OCI-LY7 (cell line): Measurements from ENCODE around the gene LLGL1. TPM values are rescaled to one million over a fixed set of nuclear protein-coding genes. Genes with fewer than 3 reads are reported as not detected.

ENCODE experiments used
- BruUV-seq: library from RNA; stranded (reverse); fragments of 400-500 nt; replicated peaks from 2 replicates; lab custom pipeline; 2021; lab: Mats Ljungman, UMichigan
- CTCF ChIA-PET: fragments of 300-600 bp; sonication (Branson Sonifier 250); formaldehyde crosslinking; loops from one replicate; lab custom pipeline; 2022; ENCODE audit warnings: antibody characterized with exemption; ENCODE audit not compliant: unreplicated experiment; lab: Charles Lee
- POLR2A ChIA-PET: fragments of 300-600 bp; sonication (Branson Sonifier 250); formaldehyde crosslinking; loops from one replicate; lab custom pipeline; 2022; ENCODE audit warnings: antibody characterized with exemption; lab: Charles Lee
- DNase-seq: peaks from one replicate; pipeline ENCODE4 v3.0.0-alpha.2; 2015; ENCODE audit warnings: low spot score
- H2AFZ ChIP-seq: fragments of 200-600 bp; sonication (generic), shearing (Covaris generic); 2 replicates; pipeline ENCODE4 v1.6.1; 2014; ENCODE audit warnings: mild to moderate bottlenecking, antibody characterized with exemption, low read length, moderate library complexity
- H3K27ac ChIP-seq: fragments of 200-600 bp; sonication (generic); 2 replicates; pipeline ENCODE4 v1.5.1; 2014; ENCODE audit warnings: mixed run types, low read depth, mild to moderate bottlenecking, moderate library complexity, low read length, inconsistent platforms; ENCODE audit not compliant: poor library complexity, severe bottlenecking
- H3K36me3 ChIP-seq: fragments of 200-600 bp; sonication (generic); 2 replicates; pipeline ENCODE4 v1.6.1; 2014; ENCODE audit warnings: mild to moderate bottlenecking, antibody characterized with exemption, low read length, moderate library complexity, mixed read lengths; ENCODE audit not compliant: insufficient read depth
- H3K4me1 ChIP-seq: fragments of 200-600 bp; sonication (generic); 2 replicates; pipeline ENCODE4 v1.5.1; 2014; ENCODE audit warnings: mild to moderate bottlenecking, low read length; ENCODE audit not compliant: insufficient read depth, poor library complexity, severe bottlenecking
- H3K4me2 ChIP-seq: fragments of 200-600 bp; sonication (generic); 2 replicates; pipeline ENCODE4 v1.6.1; 2014; ENCODE audit warnings: mild to moderate bottlenecking, low read length
- H3K4me3 ChIP-seq: fragments of 200-600 bp; sonication (generic); 2 replicates; pipeline ENCODE4 v1.5.1; 2014; ENCODE audit warnings: mild to moderate bottlenecking, low read depth, low read length; ENCODE audit not compliant: poor library complexity, severe bottlenecking
- H3K79me2 ChIP-seq: fragments of 200-600 bp; sonication (generic); 2 replicates; pipeline ENCODE4 v1.6.1; 2016; ENCODE audit warnings: low read depth, mild to moderate bottlenecking, low read length, moderate library complexity, mixed read lengths; ENCODE audit not compliant: insufficient read depth
- H3K9me2 ChIP-seq: fragments of 200-600 bp; sonication (generic); 2 replicates; pipeline ENCODE4 v1.6.1; 2016; ENCODE audit warnings: mild to moderate bottlenecking, low read length, mixed read lengths; ENCODE audit not compliant: insufficient read depth
- H3K9me3 ChIP-seq: fragments of 200-600 bp; sonication (generic); 2 replicates; pipeline ENCODE4 v1.6.1; 2014; ENCODE audit warnings: mild to moderate bottlenecking, mixed run types, low read length, mixed read lengths
- H4K20me1 ChIP-seq: fragments of 200-600 bp; sonication (generic); 2 replicates; pipeline ENCODE4 v1.6.1; 2014; ENCODE audit warnings: mild to moderate bottlenecking, antibody characterized with exemption, low read length, moderate library complexity, mixed read lengths; ENCODE audit not compliant: insufficient read depth
- EZH2phosphoT487 ChIP-seq: fragments of 200-600 bp; sonication (generic); IDR thresholded peaks from 2 replicates; pipeline ENCODE4 v1.6.1; 2018; ENCODE audit warnings: low read depth, borderline replicate concordance, mild to moderate bottlenecking, mixed run types, antibody characterized with exemption, low read length, moderate library complexity, mixed read lengths
- intact Hi-C: fragments of 100-400 bp; cut with micrococcal nuclease; formaldehyde crosslinking; loops from one replicate; pipeline ENCODE4 v1.10.0; 2022; ENCODE audit not compliant: unreplicated experiment
- total RNA-seq, 2 experiments: library from RNA; depleted of rRNA in 1 of 2; stranded (reverse); fragments of >200 nt in 1 of 2; shearing (Covaris generic) in 1 of 2; gene quantifications; 2 replicates each; pipeline ENCODE4 v1.2.3, GENCODE V29; 2014 to 2022
- TF ChIP-seq, protein P1 (sequence below): fragments of 200-600 bp; sonication (generic); conservative IDR thresholded peaks from 2 replicates; pipeline ENCODE4 v1.5.1; 2014; ENCODE audit warnings: mild to moderate bottlenecking, antibody characterized with exemption, low read length, moderate library complexity, mixed read lengths

The LLGL1 gene
- total RNA-seq, 2 experiments from 2014 or later = 14.1 to 19.9 TPM

DNA sequence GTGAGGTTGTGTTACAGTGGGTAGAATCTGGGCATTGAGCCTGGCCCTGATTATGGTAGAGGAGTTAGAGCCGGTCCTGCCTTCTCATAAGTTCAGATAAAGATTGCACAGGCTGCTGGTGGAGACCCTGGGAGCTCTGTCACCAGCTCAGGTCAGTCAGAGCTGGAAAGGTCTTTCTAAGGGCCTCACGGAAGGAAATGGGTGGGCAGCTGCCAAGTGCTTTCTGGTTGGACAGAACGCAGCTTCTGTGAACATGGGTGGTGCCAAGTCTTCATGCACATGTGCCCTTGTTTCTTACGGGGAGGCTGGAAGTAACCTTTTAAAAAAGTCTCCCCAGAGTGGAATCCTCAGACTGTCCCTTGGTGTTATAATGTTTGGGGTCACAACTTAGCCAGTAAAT, 26.9 kb upstream of the LLGL1 start:
- POLR2A ChIA-PET = interaction anchor here (0.6 kb wide), 1 partner anchor 659 kb away, joined by 3 read pairs; the partner anchor contains the start of gene PRPSAP2
- H3K9me2 ChIP-seq = no peaks in the 10 kb centered on the region
- CTCF ChIA-PET = interaction anchor here (1.4 kb wide), 1 partner anchor 9 kb away, joined by 3 read pairs; no protein-coding TSS in a partner anchor
- H3K4me3 ChIP-seq = no peak overlapping the region
- H3K4me2 ChIP-seq = no peak overlapping the region
- peaks cover 84% of the 10 kb centered on the region for H3K36me3 ChIP-seq
- H3K79me2 ChIP-seq = peaks cover 14% of the 10 kb centered on the region; the same call in 1 of the 2 replicates
- H3K9me3 ChIP-seq = no peaks in the 10 kb centered on the region
- no peak for DNase-seq
- no peaks in the 10 kb centered on the region for H3K4me1 ChIP-seq
- TF ChIP-seq EZH2phosphoT487 = no peak
- TF ChIP-seq, protein P1, sequence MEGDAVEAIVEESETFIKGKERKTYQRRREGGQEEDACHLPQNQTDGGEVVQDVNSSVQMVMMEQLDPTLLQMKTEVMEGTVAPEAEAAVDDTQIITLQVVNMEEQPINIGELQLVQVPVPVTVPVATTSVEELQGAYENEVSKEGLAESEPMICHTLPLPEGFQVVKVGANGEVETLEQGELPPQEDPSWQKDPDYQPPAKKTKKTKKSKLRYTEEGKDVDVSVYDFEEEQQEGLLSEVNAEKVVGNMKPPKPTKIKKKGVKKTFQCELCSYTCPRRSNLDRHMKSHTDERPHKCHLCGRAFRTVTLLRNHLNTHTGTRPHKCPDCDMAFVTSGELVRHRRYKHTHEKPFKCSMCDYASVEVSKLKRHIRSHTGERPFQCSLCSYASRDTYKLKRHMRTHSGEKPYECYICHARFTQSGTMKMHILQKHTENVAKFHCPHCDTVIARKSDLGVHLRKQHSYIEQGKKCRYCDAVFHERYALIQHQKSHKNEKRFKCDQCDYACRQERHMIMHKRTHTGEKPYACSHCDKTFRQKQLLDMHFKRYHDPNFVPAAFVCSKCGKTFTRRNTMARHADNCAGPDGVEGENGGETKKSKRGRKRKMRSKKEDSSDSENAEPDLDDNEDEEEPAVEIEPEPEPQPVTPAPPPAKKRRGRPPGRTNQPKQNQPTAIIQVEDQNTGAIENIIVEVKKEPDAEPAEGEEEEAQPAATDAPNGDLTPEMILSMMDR = no peak
- intact Hi-C loops = no loop called here
- no peak overlapping the region for H2AFZ ChIP-seq
- no TSS peak for BruUV-seq
- H4K20me1 ChIP-seq = peaks cover 10% of the 10 kb centered on the region; the same call in 1 of the 2 replicates
- no peak overlapping the region for H3K27ac ChIP-seq

DNA sequence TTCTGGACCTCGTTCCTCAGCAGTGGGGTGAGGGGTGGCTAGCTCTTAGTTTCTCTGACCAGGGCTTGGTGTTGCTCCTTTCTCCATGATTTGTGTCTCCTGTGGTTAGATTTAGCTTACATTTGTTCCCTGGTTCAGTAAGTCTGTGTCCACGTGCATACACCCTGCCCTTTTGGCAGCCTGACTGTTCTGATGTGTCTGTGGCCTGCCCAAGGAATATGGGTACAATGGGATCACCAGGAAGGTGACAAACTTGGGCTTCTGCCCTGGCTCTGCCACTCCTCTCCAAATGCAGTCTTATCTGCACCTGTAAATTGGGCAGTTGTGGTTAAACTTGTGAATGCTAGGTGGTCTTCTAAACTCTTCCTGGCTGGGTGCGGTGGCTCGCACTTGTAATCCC, 24.3 kb upstream of the LLGL1 start:
- ChIA-PET POLR2A (interaction anchor here (0.6 kb wide), 1 partner anchor 36 kb away, joined by 6 read pairs; no protein-coding TSS in a partner anchor), CTCF (no interaction called here)
- H3K27ac ChIP-seq = no peak overlapping the region
- DNase-seq = no peak
- H2AFZ ChIP-seq = no peak overlapping the region
- BruUV-seq = no TSS peak
- no peak overlapping the region for H3K4me3 ChIP-seq
- H3K36me3 ChIP-seq = peaks cover 83% of the 10 kb centered on the region
- TF ChIP-seq, protein P1 = no peak
- TF ChIP-seq EZH2phosphoT487 = no peak
- no peak overlapping the region for H3K4me2 ChIP-seq
- 0 out of 2 replicates have a peak, but pooled peaks cover 4% of the 10 kb centered on the region for H3K79me2 ChIP-seq
- no peaks in the 10 kb centered on the region for H3K9me2 ChIP-seq
- no peaks in the 10 kb centered on the region for H3K4me1 ChIP-seq
- intact Hi-C loops = no loop called here
- peaks cover 8% of the 10 kb centered on the region; the same call in 1 of the 2 replicates for H4K20me1 ChIP-seq
- no peaks in the 10 kb centered on the region for H3K9me3 ChIP-seq

DNA sequence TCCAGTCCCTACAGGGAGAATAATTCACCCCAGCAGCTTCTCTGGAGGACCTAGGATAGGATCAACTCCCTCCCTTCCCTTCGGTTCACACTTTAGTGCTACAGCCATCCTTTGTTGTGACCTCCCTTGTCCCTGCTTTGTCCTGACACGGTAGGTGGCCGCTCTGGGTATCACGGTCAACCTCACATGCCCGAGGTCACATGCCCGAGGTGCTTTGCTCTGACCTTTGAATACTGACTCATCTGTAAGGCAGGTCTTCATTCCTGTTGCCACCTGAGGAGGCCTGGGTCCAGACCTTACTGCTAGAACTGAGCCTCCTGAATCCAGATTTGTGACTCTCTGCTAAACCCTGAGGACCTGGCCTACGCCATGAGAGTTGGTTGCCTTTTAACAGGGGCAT, 22.1 kb upstream of the LLGL1 start:
- Histone ChIP-seq H3K9me3 (no peaks in the 10 kb centered on the region), H3K4me1 (no peaks in the 10 kb centered on the region), H2AFZ (no peak overlapping the region), H3K9me2 (no peaks in the 10 kb centered on the region), H3K27ac (no peak overlapping the region), H3K36me3 (peaks cover 83% of the 10 kb centered on the region), H3K4me3 (no peak overlapping the region), H3K4me2 (no peak overlapping the region), H3K79me2 (0 out of 2 replicates have a peak, but pooled peaks cover 4% of the 10 kb centered on the region), H4K20me1 (peaks cover 8% of the 10 kb centered on the region; the same call in 1 of the 2 replicates)
- DNase-seq = no peak
- BruUV-seq = no TSS peak
- TF ChIP-seq, protein P1 = no peak
- TF ChIP-seq EZH2phosphoT487 = no peak
- intact Hi-C loops = no loop called here
- POLR2A ChIA-PET = interaction anchor here (0.7 to 1.8 kb wide), 2 partner anchors 9 to 28 kb away, joined by 5 to 6 read pairs; no protein-coding TSS in a partner anchor
- CTCF ChIA-PET = no interaction called here
